K562 (cell line): ENCODE results near the gene UQCRH. TPM values are rescaled to one million over a fixed set of nuclear protein-coding genes. Genes with fewer than 3 reads are reported as not detected.

ENCODE experiments used
- ATF7 ChIP-seq: fragments of 450-650 bp; IDR thresholded peaks from 2 replicates; pipeline ENCODE4 v1.7.1; 2014; ENCODE audit warnings: mild to moderate bottlenecking, moderate library complexity
- CEBPG ChIP-seq, 3 experiments: fragments of 200-800 bp in 1 of 3; sonication (Bioruptor generic) in 1 of 3; sonication (generic) in 1 of 3; formaldehyde crosslinking in 1 of 3; IDR thresholded peaks in 2 of 3; conservative IDR thresholded peaks in 1 of 3; 2 replicates each; pipeline versions ENCODE4 v1.6.1 to v1.8.0; 2016 to 2022; ENCODE audit warnings: missing compliant biosample characterization in 2 of 3, missing genetic modification characterization in 2 of 3, mild to moderate bottlenecking in 1 of 3, missing genetic modification reagents in 1 of 3
- CXXC5 ChIP-seq: fragments of 250-450 bp; sonication (Bioruptor Pico); IDR thresholded peaks from 2 replicates; pipeline ENCODE4 v1.8.0; 2022; ENCODE audit warnings: inconsistent platforms, mild to moderate bottlenecking, moderate library complexity
- E2F3 ChIP-seq: fragments of 250-450 bp; sonication (Bioruptor Pico); IDR thresholded peaks from 2 replicates; pipeline ENCODE4 v1.4.0; 2020; ENCODE audit warnings: mild to moderate bottlenecking
- ETV1 ChIP-seq: fragments of 450-650 bp; conservative IDR thresholded peaks from 2 replicates; pipeline ENCODE4 v1.6.1; 2016; ENCODE audit warnings: missing genetic modification characterization, control low read depth, low read depth, missing compliant biosample characterization
- FOXA3 ChIP-seq, 2 experiments: fragments of 450-650 bp in 1 of 2; sonication (generic) in 1 of 2; formaldehyde crosslinking; IDR thresholded peaks in 1 of 2; conservative IDR thresholded peaks in 1 of 2; 2 replicates each; pipeline versions ENCODE4 v1.4.0 to v1.8.0; 2020 to 2022; ENCODE audit warnings: mild to moderate bottlenecking in 2 of 2, missing genetic modification reagents in 1 of 2
- HDAC2 ChIP-seq: fragments of 450-650 bp; IDR thresholded peaks from 2 replicates; pipeline ENCODE4 v1.6.1; 2016; ENCODE audit warnings: mild to moderate bottlenecking
- POLR2A ChIP-seq: fragments of 450-650 bp; conservative IDR thresholded peaks from 2 replicates; pipeline ENCODE4 v1.6.1; 2016
- POLR2B ChIP-seq: fragments of 450-650 bp; IDR thresholded peaks from 2 replicates; pipeline ENCODE4 v1.6.1; 2018; ENCODE audit warnings: low read depth; ENCODE audit not compliant: partially characterized antibody
- PTTG1 ChIP-seq: fragments of 450-650 bp; IDR thresholded peaks from 2 replicates; pipeline ENCODE4 v1.6.1; 2016; ENCODE audit warnings: low read depth, mild to moderate bottlenecking, missing genetic modification characterization, missing compliant biosample characterization
- RBM22 ChIP-seq: fragments of 200-400 bp; formaldehyde crosslinking; IDR thresholded peaks from 2 replicates; pipeline ENCODE4 v1.6.1; 2018; ENCODE audit warnings: low read length, low read depth; ENCODE audit not compliant: poor library complexity, severe bottlenecking
- SMARCA4 ChIP-seq: fragments of 450-650 bp; IDR thresholded peaks from 2 replicates; pipeline ENCODE4 v1.6.1; 2016
- ZNF165 ChIP-seq: fragments of 250-450 bp; sonication (Bioruptor Pico); IDR thresholded peaks from 2 replicates; pipeline ENCODE4 v1.4.0; 2020; ENCODE audit warnings: borderline replicate concordance
- polyA plus RNA-seq, 8 experiments: library from polyadenylated mRNA; depleted of rRNA in 4 of 8; stranded (reverse) in 5 of 8; unstranded in 3 of 8; fragments of >200 nt; fragmentation: Nextera tagmentation in 2 of 8; fragmentation: Illumina TruSeq in 1 of 8; extraction: Ambion mirVana in 2 of 8; extraction: Trizol in 1 of 8; gene quantifications; 2 replicates each; pipeline versions ENCODE4 v1.2.1 to v1.2.3, GENCODE V29; 2011 to 2014; ENCODE audit warnings: inconsistent platforms in 1 of 8, missing spikeins in 1 of 8
- total RNA-seq, 7 experiments: library from RNA; depleted of rRNA in 6 of 7; stranded (reverse); fragments of >200 nt in 6 of 7; fragmentation: Illumina TruSeq in 2 of 7; extraction: Trizol in 2 of 7; gene quantifications; 2 replicates each; pipeline versions ENCODE4 v1.2.1 to v1.2.3, GENCODE V29; 2011 to 2021; ENCODE audit warnings: low replicate concordance in 1 of 7
- TF ChIP-seq, protein P1 (sequence below): sonication (generic); IDR thresholded peaks from 2 replicates; pipeline ENCODE4 v1.6.1; 2016
- TF ChIP-seq, protein P2 (sequence below), 2 experiments: fragments of 450-650 bp; IDR thresholded peaks; 2 replicates each; pipeline ENCODE4 v1.6.1; 2016; ENCODE audit warnings: mild to moderate bottlenecking in 2 of 2, borderline replicate concordance in 1 of 2, low read depth in 1 of 2, moderate library complexity in 1 of 2
- TF ChIP-seq, protein P3 (sequence below): fragments of 450-650 bp; IDR thresholded peaks from 2 replicates; pipeline ENCODE4 v1.6.1; 2016

The UQCRH gene
- total and polyA plus RNA-seq, 9 of the 15 experiments (the other 6 are each of a cell fraction or from before 2014, with no cell fraction given): 1,267 to 5,184 (median 2,410) TPM

DNA sequence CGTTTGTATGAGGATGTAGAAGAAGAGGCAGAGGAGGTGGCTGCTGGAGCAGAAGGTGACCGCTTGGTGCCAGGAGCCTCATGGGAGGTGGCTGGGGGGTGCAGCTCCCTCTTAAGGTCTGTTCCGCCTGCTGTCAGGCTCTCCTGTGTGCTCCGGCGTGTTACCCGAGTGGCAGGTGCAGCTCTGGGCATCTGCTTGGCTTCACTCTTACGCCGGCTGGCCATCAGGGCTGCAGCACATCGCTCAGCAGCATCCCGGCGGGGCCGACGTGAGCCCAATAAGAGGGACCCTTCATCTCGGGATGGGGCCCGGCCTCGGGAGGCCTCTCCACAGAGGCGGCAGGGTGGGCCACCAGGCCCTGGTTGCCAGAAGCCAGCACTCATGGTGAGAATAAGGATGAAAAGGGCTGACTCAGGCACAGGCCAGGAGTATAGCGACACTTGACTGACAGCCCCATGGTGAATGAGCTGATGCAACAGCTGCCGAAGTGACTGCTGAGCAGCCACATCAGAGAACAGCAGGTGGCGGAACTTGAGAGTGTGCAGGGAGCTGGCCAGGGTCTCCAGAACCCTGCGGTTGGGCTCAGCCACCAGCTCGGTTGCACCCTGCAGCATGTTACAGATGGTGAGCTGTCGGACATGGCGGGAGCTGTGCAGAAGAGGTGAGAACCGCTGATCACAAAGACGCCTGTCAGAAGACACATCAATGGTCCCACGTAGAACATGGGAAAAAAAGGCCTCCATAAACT is 17.6 kb upstream of the UQCRH start (continued):
- TF ChIP-seq ATF7 (peak; percentile 93), CXXC5 (peak; percentile 76), RBM22 (peak; percentile 74), CEBPG (CRISPR knock-in tag; IDR thresholded peaks at IDR 0.05) (peak; percentile 99), CEBPG (tag; conservative IDR thresholded peaks at IDR 0.05 in 1 of 2, IDR thresholded peaks at IDR 0.05 in 1 of 2) (peak; percentile 85 to 93), ZNF165 (CRISPR knock-in tag) (no peak), ETV1 (tag) (peak; percentile 28; the same call in 1 of the 2 replicates), SMARCA4 (peak; percentile 16; the same call in 1 of the 2 replicates), HDAC2 (0 out of 2 replicates have a peak, but pooled peaks have one; percentile 63), PTTG1 (0 out of 2 replicates have a peak, but pooled peaks have one; percentile 31), FOXA3 (CRISPR knock-in tag; conservative IDR thresholded peaks at IDR 0.05 in 1 of 2, IDR thresholded peaks at IDR 0.05 in 1 of 2) (0 out of 4 replicates have a peak, but pooled peaks of 1 of the 2 experiments have one; percentile 22), POLR2B (peak; percentile 14), POLR2A (peak; percentile 38; the same call in 1 of the 2 replicates), E2F3 (0 out of 2 replicates have a peak, but pooled peaks have one; percentile 27)
- TF ChIP-seq, protein P1, sequence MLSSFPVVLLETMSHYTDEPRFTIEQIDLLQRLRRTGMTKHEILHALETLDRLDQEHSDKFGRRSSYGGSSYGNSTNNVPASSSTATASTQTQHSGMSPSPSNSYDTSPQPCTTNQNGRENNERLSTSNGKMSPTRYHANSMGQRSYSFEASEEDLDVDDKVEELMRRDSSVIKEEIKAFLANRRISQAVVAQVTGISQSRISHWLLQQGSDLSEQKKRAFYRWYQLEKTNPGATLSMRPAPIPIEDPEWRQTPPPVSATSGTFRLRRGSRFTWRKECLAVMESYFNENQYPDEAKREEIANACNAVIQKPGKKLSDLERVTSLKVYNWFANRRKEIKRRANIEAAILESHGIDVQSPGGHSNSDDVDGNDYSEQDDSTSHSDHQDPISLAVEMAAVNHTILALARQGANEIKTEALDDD: no peak
- TF ChIP-seq, protein P2, sequence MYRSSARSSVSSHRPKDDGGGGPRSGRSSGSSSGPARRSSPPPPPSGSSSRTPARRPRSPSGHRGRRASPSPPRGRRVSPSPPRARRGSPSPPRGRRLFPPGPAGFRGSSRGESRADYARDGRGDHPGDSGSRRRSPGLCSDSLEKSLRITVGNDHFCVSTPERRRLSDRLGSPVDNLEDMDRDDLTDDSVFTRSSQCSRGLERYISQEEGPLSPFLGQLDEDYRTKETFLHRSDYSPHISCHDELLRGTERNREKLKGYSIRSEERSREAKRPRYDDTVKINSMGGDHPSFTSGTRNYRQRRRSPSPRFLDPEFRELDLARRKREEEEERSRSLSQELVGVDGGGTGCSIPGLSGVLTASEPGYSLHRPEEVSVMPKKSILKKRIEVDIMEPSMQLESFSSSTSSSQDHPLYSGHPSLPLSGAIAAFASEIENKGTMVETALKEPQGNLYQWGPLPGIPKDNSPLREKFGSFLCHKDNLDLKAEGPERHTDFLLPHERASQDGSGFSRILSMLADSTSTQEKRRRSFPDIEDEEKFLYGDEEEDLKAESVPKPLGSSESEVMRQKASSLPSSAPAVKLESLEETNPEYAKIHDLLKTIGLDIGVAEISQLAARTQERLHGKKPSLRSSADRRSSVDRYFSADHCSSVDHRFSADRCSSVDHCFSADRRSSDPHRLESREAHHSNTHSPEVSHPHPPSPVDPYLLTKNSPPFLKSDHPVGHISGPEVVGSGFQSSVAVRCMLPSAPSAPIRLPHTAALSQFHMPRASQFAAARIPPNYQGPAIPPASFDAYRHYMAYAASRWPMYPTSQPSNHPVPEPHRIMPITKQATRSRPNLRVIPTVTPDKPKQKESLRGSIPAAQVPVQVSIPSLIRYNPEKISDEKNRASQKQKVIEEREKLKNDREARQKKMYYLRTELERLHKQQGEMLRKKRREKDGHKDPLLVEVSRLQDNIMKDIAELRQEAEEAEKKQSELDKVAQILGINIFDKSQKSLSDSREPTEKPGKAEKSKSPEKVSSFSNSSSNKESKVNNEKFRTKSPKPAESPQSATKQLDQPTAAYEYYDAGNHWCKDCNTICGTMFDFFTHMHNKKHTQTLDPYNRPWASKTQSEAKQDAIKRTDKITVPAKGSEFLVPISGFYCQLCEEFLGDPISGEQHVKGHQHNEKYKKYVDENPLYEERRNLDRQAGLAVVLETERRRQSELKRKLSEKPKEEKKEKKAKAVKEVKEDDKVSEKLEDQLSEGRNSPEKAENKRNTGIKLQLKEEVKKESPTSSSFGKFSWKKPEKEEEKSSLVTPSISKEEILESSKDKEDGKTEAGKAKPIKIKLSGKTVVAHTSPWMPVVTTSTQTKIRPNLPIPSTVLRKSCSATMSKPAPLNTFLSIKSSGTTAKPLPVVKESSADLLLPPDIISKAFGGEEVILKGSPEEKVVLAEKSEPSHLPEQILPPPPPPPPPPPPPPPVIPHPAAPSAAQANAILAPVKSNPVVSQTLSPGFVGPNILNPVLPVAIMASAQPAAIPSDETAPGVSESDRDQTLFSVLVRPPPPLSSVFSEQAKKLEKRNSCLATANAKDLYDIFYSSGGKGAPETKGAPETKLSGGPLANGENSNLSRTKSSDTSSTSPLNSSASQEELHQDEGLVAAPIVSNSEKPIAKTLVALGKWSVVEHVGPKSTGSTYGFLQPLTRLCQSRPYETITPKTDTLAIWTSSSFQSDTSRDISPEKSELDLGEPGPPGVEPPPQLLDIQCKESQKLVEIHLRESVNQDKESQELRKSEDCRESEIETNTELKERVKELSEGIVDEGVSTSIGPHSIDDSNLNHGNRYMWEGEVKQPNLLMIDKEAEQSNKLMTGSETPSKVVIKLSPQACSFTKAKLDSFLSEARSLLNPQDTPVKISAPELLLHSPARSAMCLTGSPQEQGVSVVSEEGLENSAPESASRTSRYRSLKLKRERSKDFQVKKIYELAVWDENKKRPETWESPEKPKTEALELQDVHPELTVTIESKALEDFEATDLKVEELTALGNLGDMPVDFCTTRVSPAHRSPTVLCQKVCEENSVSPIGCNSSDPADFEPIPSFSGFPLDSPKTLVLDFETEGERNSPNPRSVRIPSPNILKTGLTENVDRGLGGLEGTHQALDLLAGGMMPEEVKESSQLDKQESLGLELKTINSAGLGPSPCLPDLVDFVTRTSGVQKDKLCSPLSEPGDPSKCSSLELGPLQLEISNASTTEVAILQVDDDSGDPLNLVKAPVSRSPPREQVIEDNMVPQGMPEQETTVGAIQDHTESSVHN (IDR thresholded peaks at IDR 0.05; ENCODE audit: borderline replicate concordance in 1 of 2, low read depth in 1 of 2): peak in 1 of 2 experiments; percentile 83; a peak in 1 of 4 replicates
- TF ChIP-seq, protein P3, sequence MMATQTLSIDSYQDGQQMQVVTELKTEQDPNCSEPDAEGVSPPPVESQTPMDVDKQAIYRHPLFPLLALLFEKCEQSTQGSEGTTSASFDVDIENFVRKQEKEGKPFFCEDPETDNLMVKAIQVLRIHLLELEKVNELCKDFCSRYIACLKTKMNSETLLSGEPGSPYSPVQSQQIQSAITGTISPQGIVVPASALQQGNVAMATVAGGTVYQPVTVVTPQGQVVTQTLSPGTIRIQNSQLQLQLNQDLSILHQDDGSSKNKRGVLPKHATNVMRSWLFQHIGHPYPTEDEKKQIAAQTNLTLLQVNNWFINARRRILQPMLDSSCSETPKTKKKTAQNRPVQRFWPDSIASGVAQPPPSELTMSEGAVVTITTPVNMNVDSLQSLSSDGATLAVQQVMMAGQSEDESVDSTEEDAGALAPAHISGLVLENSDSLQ: peak; percentile 99
